LHCN-M2 (cell line): Measurements from ENCODE around the gene RBL2. TPM values are rescaled to one million over a fixed set of nuclear protein-coding genes. Genes with fewer than 3 reads are reported as not detected.
A peak's percentile ranks its signal among the peaks of the same experiment; 100 is the strongest.

Source experiments
- DNase-seq: peaks from one replicate; pipeline ENCODE4 v3.0.0-alpha.2; 2012; ENCODE audit warnings: low read depth
- total RNA-seq: library from RNA; depleted of rRNA; stranded (reverse); fragments of >200 nt; gene quantifications from 2 replicates; pipeline ENCODE4 v1.2.3, GENCODE V29; 2014

RBL2 gene
- total RNA-seq, 1 experiment from 2014 or later, result 42.9 TPM

DNA sequence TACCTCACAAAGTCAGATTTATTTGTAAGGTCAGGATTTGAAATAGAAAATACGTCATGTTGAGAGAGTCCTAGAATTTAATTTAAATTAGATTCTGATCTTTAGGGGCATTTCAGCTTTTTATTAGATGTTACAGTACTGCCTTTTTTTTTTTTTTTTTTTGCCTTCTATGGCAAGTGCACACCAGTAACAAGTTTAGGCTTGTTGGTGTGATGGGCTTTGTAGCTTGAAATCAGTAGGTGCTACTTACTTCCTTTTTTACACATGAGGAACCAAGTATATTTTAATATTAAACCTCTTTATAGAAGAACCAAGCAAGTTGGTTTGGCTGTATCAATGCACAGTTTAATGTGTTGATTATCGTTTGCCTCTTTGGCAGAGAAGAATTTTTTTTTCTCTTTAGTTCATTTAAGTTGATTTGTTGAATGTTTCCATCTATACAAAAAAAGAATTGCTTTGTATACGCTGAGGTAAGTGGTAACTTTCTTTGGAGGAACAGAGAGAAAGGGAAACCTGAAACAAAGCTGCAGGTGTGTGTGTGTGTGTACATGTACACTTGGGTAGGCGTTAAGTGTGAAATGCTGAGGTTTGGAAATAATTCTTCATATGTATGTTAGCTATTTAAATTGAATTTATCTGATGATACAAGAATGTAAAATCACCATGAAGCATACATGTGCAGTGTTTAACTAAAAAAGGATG, 15.7 kb downstream of the RBL2 start:
- DNase-seq, result no peak

DNA sequence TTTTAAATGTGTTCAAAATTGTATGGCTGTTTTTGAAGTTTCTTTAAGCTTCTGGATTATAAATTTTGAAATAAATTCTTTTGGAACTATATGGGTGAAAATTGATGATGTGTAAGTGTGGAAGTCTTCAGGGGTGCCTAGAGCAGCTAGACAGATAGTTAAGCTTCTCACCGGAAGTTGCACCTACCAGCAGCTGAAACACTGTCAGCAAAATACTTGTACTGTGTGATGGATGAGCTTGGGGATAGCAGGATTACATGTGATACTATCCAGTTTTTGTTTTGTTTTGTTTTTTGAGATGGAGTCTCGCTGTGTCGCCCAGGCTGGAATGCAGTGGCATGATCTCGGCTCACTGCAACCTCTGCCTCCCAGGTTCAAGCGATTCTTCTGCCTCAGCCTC, 19.7 kb downstream of the RBL2 start:
- no peak for DNase-seq

DNA sequence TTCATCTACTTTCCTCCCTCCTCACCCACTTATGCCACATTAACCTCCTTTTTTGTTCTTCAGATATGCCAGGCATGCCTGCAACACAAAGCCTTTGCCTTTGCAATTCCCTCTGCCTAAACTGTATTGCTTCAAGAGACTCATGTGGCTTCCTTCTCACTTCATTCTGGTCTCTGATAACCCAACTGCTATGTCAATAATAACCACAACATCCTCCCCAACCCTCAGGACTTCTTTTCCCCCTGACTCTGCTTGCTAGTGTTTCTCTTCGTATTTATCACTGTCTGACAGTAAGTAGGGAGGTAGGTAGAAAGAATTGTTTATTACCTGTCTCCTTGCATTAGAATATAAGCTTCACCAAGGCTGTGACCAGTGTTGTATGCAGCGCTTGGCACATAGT, 22.4 kb downstream of the RBL2 start:
- DNase-seq, result no peak

DNA sequence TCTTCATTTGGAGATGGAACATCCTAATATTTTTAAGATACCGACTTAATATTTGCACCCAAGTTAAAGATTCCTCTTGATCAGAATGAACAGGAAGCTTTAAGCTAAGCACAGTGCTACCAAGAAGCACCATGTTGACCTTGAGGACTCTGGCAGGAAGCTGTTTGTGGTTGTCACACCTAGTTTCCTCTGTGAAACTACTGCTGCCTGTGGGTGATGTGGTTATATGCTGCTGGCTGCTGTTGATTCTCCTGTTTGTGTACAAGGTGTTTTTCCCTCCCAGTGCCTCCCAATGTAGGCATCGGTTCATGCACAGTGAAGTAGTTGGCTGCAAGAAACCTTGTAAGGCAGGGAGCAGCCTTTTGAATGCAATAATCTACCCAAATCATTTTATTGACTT, 23.4 kb downstream of the RBL2 start:
- DNase-seq, result no peak

DNA sequence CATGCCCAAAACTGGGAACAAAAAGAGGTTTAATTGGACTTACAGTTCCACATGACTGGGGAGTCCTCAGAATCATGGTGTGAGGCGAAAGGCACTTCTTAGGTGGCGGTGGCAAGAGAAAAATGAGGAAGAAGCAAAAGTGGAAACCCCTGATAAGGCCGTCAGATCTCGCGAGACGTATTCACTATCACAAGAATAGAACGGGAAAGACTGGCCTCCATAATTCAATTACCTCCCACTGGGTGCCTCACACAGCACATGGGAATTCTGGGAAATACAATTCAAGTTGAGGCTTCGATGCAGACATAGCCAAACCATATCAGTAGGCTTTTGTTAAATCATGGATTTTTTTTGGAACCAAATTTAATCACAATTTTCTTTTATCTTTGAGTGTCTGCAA, 24.4 kb downstream of the RBL2 start:
- no peak for DNase-seq

DNA sequence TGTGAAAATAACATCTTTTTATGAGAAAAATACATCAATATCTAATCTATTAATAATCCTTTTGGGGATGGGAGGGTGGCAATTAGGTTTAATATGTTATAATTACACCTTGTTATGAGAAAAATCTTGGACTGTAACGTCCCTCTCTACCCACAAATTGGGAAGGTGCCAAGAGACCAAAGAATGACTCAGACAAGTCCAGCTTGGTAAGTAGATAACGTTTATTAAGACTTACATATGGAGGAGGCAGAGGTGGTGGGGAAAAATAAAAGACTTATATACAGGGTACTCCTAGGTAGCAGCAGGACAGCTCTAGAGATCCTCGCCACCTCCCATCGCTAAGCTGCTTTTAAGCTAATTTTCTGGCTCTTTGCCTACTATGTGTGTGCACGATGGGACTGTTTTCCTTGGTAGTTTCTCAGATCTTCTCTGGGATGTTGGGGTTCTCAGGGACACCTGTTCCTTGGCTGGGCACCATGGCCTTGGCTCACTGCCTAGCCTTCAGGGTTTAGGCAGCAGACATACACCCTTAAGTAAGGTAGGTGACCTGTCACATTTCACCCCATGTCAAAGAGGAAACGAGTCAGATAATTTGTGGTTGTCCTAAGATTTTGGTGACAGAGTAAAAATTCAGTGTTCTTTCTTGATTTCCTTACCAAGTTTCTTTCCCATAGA, 31.5 kb downstream of the RBL2 start:
- DNase-seq, result peak; percentile 67

DNA sequence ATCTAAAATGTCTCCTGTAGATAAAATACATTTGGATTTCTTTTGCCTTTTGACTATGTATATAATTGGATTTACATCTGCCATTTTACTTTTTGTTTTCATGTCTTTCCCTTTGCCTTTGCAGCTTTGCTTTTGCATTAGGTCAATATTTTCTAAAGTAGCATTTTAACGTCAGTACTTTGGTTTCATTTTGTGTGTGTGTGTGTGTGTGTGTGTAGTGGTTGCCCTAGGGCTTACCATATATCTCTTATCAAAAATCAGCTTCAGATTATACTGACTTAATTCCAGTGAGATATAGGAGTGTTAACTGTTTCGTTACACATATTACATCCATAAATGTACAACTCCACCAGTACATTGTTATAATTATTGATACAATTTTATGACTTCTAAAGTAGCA, 42.6 kb downstream of the RBL2 start:
- no peak for DNase-seq

DNA sequence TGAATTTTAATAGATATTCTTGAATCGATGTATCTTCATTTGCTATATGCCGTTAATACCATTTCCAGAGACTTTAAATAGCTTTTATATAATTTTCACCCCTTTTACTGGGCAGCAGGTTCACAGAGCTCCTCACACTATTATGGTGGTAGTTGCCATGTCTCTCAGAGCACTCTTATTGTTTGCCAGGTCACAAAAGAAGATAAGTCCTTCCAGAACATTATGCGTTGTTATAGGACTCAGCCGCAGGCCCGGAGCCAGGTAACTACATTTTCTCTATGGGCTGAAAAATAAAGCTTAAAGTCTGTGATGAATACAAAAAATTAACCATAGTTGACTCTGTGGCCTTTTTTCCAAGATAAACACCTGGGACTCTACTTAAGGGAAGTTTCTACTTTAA, 44.7 kb downstream of the RBL2 start:
- no peak for DNase-seq

DNA sequence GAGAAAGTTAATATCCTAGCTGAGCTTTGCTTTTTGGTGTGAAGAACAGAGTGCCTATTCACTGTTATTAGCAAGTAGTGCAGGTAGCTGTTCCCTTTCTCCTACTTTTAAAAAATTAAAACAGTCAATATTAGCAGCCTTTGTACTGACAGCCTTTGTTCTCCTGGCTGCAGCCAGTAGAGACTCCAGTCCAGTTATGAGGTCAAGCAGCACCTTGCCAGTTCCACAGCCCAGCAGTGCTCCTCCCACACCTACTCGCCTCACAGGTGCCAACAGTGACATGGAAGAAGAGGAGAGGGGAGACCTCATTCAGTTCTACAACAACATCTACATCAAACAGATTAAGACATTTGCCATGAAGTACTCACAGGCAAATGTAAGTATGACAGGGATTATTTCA, 46.1 kb downstream of the RBL2 start:
- DNase-seq, result no peak

DNA sequence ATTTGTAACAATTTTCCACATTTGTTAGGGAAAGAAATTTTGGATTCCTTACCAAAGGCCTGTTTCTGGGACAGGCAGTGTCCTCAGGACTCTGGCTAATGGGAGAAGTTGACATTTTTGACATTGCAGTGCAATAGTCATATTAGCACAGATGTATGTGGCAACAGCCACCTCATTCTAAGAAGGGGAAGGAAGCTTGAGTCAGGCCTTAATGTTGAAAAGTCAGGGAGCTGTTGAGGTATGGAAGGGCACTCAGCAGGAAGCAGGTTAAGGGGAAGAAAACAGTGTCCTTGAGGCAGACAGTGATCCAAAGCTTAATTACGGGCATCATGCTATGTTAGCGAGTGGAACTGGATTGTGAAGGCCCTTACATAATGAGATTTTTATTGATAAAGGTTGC, 47.9 kb downstream of the RBL2 start:
- DNase-seq, result no peak

DNA sequence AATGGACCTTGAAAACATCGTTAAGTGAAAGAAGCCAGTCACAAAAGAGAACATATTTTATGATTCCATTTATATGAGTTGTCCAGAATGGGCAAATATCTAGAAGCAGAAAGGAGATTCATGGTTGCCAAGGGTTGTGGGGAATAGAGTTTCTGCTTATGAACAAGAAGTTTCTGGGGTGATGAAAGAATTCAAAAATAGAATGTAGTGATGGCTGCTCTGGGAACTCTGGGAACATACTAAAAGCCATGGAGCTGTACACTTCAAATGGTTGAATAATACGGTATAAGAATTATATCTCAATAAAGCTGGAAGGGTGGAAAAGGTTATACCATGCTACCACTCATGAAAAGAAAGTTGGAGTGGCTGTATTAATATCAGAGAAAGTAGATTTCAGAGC, 50.3 kb downstream of the RBL2 start:
- no peak for DNase-seq

DNA sequence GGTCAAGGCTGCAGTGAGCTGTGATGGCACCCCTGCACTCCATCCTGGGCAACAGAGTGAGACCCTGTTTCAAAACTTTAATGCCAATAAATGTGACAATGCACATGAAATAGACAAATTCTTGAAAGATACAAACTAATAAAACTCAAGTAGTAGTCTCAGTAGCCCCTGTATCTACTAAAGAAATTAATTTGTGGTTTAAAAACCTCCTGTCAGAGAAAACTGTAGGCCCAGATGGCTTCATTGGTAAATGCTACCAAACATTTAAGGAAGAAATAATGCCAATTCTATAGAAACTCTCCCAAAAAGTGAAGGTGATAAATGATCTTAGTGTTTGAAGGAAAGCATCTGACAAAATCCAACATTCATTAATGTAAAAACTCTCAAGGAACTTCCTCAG, 52.0 kb downstream of the RBL2 start:
- no peak for DNase-seq

DNA sequence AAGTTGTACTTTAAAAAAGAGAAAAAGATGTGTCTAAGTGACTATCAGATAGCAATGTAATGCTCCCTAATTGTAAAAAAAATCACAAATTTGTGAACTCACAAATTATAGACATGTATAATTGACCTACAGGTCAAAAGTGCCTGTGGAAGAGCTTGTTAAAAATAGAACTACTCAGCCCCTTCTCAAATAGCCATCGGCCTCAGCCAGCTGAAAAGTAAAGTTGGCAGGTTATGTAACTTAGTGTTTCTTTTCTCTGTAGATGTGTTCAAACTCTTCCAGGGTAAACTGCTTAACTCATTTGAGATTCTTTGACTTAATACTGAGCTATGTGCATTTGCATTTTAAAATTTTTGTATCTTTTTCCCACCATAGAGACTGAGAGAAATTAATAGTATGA, 55.5 kb downstream of the RBL2 start:
- DNase-seq, result no peak

DNA sequence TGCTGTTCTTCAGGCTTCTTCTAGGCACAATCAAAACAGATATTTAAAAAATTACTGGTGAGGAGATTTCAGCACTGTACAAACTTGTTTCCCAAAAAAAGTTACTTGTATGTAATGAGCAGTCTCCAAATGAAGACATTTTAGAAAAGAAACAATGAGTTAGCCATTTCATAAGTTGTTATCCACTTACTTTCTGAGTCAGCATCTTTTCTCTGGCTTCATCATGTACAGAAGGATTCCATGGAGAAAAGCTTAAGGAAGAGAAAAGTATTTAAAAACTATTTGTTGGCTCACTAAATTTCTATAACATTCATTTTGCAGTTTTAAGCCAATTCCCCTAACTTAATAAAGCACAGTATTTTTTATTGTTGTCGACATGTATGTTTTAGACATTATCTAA, 58.2 kb downstream of the RBL2 start:
- no peak for DNase-seq

DNA sequence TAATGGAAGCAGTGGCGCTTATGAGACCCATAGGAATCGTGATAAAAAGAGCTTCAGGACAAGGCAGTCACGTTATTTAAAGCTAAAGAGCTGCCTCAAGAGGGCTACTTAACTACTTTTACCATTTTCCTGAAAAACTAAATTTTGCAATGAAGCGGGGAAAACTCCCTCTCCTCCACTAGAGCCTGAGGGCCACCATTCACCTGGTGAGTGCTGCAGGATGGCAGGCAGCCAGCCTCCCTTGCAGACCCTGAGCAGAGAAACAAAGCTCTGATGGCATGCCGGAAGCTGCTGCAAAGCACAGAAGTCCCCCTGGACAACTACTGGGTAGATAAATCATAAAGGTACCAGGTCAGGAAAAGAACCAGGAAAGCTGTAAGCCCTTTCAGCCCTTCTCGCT, 60.4 kb downstream of the RBL2 start:
- DNase-seq, result no peak

DNA sequence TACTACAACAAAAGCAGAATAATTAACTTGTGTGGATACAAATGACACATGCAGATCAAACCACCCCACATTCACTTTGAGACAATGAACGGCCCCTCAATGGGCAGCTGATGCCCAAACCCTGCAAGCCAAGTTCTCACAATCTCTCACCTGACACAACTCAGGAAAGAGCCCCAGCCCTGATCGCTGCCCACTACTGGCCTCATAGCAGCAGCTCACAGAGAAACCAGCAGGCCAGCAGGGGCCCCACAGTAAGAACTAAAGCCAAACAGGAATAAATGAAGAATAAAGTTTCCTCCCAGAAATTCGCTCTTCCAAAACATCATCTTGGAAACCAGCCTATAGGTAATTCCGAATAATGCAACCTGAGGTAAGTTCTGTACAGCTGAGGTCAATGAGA, 61.1 kb downstream of the RBL2 start:
- no peak for DNase-seq

DNA sequence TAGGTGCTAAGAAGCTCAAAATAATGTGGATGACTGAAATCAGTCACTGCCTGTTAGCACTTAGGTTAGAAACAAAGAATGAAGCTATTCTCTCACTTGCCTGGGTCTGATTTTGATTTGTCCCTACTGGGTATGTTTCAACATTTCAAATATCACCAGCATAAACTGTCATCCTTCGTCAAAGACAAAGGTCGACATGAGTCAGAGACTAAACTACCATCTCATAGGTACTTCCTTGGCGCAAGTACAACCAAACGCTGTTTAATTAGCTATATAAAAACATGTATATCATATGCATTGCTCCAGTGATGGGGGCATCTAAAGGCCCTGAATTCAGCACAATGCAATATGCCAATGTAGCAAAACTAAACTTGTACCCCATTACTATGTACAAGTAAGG, 64.7 kb downstream of the RBL2 start:
- no peak for DNase-seq

DNA sequence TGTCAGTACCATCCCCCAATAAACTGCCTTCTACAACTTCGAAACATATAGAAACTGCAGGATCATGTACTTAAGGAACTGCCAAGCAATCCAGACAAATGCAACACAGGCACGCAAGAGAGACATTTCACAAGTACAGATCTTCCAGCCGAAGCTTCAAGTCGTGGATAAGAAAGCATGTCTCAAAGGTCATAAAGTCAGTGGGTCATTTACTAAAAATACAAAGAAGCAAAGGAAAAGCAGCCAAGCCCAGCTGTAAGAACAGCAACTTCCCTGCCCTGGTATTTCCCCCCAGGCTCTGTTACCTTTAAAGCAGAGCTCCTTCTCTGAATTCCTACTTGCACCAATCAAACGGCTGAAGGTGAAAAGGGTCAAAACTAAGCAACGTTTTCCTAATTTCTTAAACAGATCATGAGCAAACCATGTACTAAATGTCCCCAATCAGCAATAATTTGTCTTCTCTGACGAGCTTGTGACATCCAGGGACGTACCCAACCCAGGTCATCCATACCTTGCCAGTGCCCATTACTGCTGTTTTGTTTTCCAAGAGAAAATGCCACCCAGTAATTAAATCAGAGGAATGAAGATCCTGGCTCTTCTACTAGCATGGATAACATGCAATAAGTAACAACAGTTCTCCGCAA, 67.1 kb downstream of the RBL2 start:
- DNase-seq, result no peak

DNA sequence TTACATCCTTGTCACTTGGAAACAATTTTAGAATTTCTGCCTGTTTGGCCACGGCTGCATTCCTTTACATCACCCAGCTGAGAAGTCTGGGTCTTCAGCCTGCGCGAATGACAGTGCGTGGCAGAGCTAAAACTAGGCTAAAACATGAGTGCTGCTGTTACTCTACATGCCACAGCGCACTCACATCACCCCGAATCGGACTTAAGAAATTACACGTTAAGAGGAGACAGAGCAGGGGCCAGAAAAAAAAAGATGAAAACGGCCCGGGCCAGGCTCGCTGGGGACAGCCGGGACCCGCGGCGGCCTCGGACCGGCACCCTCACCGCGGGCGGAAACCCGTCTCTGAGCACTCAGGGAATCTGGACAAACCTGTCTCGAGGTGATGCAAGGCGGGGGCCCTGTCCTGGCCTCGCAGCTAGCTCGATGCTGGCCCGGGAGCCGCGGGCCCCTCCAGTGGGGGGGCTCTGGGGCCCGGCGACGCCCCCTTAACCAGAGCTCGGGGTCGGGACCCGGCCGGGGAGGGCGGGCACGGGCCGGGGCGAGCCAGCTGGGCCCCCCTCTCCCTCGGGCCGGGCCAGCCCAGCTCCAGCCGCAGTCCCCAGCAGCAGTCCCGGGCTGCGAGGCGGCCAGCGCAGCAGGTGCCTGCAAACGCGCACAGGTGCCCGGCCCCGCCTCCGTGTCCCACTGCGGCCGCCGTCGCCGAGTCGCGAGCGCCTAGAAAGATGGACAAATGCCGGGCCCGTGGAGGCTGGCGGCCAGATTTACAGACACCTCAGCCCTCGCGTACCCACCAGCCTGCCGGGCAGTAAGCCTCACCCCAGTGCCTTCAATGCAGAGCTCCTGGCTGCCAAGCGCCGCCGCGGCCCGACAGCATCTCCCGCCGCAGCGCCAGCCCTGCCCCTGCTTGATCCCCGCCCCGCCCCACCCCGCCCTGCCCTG, 68.3 kb downstream of the RBL2 start, which contains the start of gene AKTIP:
AKTIP (minus strand) TSS at position 879 of the 939 bp plus-strand sequence. CDS start 2,950 bp downstream, outside the sequence.
- DNase-seq, result peak; percentile 19

DNA sequence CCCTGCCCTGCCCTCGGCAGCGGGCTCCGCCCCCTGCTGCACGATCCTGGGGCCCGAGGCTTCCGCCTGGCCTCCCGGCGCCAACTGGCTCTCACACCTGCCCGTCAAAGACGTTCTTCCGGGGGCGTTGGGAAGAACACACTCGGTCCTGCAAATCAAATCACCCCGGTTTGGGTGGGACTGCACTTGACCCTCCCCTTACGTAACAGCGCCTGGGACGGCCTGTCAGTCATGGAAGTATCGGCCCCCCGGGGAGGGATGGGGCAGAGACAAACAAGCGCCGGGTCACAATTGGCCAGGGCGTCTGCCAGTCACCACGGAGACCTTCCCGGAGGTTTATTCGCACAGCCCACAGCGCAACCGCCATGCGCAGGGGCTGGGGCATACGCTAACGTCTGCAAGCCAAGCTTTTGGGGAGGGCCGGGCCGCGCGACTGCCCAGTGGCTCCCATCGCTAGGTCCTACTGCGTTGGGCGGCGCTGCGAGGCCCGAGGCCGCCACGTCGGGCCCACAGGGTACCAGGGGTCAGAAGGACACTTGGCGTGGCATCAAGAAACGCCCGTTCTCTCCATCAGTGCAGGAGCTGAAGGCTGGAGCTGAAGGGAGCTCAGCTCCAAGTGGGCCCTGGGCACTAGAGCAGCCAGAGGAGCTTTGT, 69.1 kb downstream of the RBL2 start:
- DNase-seq, result peak; percentile 100

DNA sequence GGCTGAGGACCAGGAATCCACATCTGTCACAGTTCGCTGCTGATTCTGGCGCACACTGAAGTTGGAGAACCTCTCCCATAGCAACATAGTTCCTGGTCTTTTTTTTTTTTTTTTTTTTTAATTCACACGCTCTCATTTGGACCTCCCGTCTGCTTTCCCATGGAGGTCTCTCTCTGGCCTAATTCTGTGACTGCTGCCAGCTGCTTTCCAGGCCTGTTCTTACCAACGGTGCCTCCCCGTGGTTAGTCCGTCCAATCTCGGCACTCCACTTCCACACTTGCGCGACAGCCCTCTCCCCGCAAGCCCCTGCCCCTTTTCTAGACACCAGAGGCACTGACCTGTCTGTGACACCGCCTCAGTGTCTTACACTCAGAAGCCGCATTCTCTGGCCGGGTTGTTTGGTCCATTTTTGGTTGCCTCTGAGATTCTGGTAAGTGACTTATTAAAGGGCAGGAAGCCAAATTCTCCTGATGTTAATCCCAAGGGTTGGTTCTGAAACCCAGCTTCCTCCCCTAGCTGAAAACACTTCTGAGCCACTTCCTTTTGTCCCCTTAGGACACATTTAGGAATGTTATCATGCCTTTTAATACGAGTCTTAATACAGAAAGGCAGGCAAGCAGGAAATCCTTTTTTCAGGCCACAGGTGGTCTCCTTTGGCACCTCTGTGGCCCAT, 69.9 kb downstream of the RBL2 start:
- peak; percentile 65 for DNase-seq
